ENCODE data around the gene RGS1. TPM values are rescaled to one million over a fixed set of nuclear protein-coding genes. Genes with fewer than 3 reads are reported as not detected.

The RGS1 gene
- total RNA-seq, result 10 to 100 TPM in 2 of 4 donors, 1 to 10 TPM in 2; 5.6 to 18.0 (median 12.8) TPM

- H3K4me3 ChIP-seq, result no peak within 1 kb of the TSS
- peak within 1 kb of the TSS in 3 of 4 donors; percentile 74 to 82 (median 76) for H3K27ac ChIP-seq
- H3K9me3 ChIP-seq, result peaks cover 0 to 4% (median 0%) of the 10 kb centered on the region in 3 donors
- no peaks in the 10 kb centered on the region for H3K27me3 ChIP-seq
- peaks cover 0 to 52% (median 10%) of the 10 kb centered on the region in 3 donors for H3K4me1 ChIP-seq
- peak; percentile 50 for TF ChIP-seq POLR2AphosphoS5 (IDR thresholded peaks at IDR 0.05)
- TF ChIP-seq EP300 (IDR thresholded peaks at IDR 0.05), result no peak
- peak; percentile 52 to 66 for TF ChIP-seq POLR2A (IDR thresholded peaks at IDR 0.05)
- no peak for TF ChIP-seq CTCF (IDR thresholded peaks at IDR 0.05)
- peak; percentile 42 for ATAC-seq
- no peaks in the 10 kb centered on the region for H3K36me3 ChIP-seq
- WGBS, 2 donors (ENCODE audit: low coverage in 1 of 2), result 71 to 83% methylated on average over 7 of the region's 7 CpGs
Measured at GRCh38 chr1:192575499-192576189, at the start of gene RGS1. Gene RGS1 (plus strand): TSS chr1:192575773. CDS start chr1:192575793, 20 bp downstream.

GRCh38 chr1:192527111-192527795 lies 48.3 kb upstream of the RGS1 start:
- TF ChIP-seq CTCF (IDR thresholded peaks at IDR 0.05) (no peak), EP300 (IDR thresholded peaks at IDR 0.05) (no peak), POLR2AphosphoS5 (IDR thresholded peaks at IDR 0.05) (no peak), POLR2A (IDR thresholded peaks at IDR 0.05) (no peak)
- Histone ChIP-seq H3K4me3 (no peak overlapping the region), H3K4me1 (peaks cover 0 to 52% (median 12%) of the 10 kb centered on the region in 3 donors), H3K9me3 (no peaks in the 10 kb centered on the region), H3K36me3 (no peaks in the 10 kb centered on the region), H3K27ac (peak overlapping the region in 2 of 4 donors; percentile 29 to 85), H3K27me3 (no peaks in the 10 kb centered on the region)
- no peak for ATAC-seq
- WGBS, 2 donors (ENCODE audit: low coverage in 1 of 2), result 82 to 92% methylated on average over 5 of the region's 5 CpGs

- TF ChIP-seq CTCF (IDR thresholded peaks at IDR 0.05), result no peak
- no peak for TF ChIP-seq EP300 (IDR thresholded peaks at IDR 0.05)
- no peak for TF ChIP-seq POLR2A (IDR thresholded peaks at IDR 0.05)
- TF ChIP-seq POLR2AphosphoS5 (IDR thresholded peaks at IDR 0.05), result no peak
- ATAC-seq, result no peak
- Histone ChIP-seq H3K27ac (peak overlapping the region in 2 of 4 donors; percentile 29 to 85), H3K4me3 (no peak overlapping the region), H3K36me3 (no peaks in the 10 kb centered on the region), H3K27me3 (no peaks in the 10 kb centered on the region), H3K4me1 (peaks cover 0 to 50% (median 12%) of the 10 kb centered on the region in 3 donors), H3K9me3 (no peaks in the 10 kb centered on the region)
Measured at GRCh38 chr1:192527950-192528349, 47.6 kb upstream of the RGS1 start.

GRCh38 chr1:192529031-192529755 lies 46.4 kb upstream of the RGS1 start:
- peak overlapping the region; percentile 77 to 91 (median 82) for H3K27ac ChIP-seq
- peaks cover 0 to 47% (median 5%) of the 10 kb centered on the region in 3 donors for H3K4me1 ChIP-seq
- no peaks in the 10 kb centered on the region for H3K36me3 ChIP-seq
- H3K9me3 ChIP-seq, result no peaks in the 10 kb centered on the region
- TF ChIP-seq EP300 (IDR thresholded peaks at IDR 0.05) (no peak), POLR2A (IDR thresholded peaks at IDR 0.05) (no peak), CTCF (IDR thresholded peaks at IDR 0.05) (no peak), POLR2AphosphoS5 (IDR thresholded peaks at IDR 0.05) (no peak)
- no peak for ATAC-seq
- WGBS, 2 donors (ENCODE audit: low coverage in 1 of 2), result 57 to 69% methylated on average over 2 to 3 of the region's 3 CpGs
- no peaks in the 10 kb centered on the region for H3K27me3 ChIP-seq
- no peak overlapping the region for H3K4me3 ChIP-seq

All from gastroesophageal sphincter (tissue), 4 donors.